H54 (cell line): ENCODE data around the gene PHKB.
"Not testable (repeated sequence)": the region's sequence is repeated elsewhere in the genome, so short reads cannot be mapped to it uniquely, and the experiment has no call there.

Experiments
- DNase-seq: peaks from one replicate; pipeline ENCODE4 v3.0.0; 2011; ENCODE audit warnings: low spot score, mixed read lengths; ENCODE audit not compliant: insufficient read length
- FAIRE-seq: peaks from 3 replicates; lab custom pipeline; 2011; peaks lifted over from hg19 to GRCh38; lab: Jason Lieb, UNC
- POLR2A ChIP-seq: IDR thresholded peaks from 2 replicates; pipeline ENCODE4 v1.6.1; 2011; ENCODE audit warnings: low read depth, mild to moderate bottlenecking, low read length

The PHKB gene

DNA sequence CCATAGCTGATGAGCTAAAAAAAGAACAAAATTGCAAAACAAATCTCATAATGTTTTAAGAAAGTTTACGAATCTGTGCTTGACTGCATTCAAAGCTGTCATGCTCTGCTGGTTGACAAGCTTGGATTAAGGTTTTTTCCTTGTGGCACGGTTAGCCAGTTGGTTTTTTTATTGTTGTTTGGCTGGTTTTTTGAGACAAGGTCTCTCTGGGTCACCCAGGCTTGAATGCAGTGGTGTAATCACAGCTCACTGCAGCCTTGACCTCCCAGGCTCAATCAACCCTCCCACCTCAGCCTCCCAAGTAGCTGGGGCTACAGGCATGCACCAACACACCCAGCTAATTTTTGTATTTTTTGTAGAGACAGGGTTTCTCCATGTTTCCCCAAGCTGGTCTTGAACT, 45.7 kb downstream of the PHKB start:
- TF ChIP-seq POLR2A, result no peak
- FAIRE-seq, result no peak
- DNase-seq, result no peak

DNA sequence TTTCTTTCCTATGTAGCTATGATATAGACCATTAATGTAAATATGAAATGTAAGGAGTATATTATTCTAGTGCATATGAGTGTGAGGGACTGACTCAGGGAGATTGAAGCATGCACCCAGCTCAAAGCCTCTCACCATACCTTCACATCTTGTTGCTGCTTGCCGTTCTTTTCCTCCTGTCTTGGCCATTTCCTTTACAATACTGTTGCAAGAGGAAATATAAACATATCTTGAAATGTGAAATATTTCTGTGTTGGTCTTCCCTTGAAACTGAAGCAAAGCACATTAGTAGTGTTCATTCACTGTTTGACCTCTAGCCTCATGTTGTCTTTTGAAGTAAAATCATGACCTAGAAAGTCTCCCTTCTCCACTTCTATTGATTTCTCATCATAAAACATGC, 46.6 kb downstream of the PHKB start:
- FAIRE-seq (no peak), DNase-seq (no peak)
- TF ChIP-seq POLR2A, result no peak

DNA sequence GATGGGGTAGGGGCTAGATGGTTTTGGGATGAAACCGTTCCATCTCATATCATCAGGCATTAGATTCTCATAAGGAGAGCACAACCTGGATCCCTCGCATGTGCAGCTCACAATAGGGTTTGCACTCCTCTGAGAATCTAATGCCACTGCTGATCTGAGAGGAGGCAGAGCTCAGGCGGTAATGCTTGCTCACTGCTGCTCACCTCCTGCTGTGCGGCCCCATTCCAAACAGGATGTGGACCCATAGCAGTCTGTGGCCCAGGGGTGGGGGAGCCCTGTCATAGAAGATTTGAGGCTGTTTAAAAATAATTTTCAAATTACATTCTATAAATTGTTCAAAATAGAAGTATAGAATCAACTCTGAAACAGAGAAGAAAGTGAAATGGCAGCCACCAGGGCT, 50.8 kb downstream of the PHKB start:
- FAIRE-seq (peak; percentile 78), DNase-seq (no peak)
- no peak for TF ChIP-seq POLR2A

DNA sequence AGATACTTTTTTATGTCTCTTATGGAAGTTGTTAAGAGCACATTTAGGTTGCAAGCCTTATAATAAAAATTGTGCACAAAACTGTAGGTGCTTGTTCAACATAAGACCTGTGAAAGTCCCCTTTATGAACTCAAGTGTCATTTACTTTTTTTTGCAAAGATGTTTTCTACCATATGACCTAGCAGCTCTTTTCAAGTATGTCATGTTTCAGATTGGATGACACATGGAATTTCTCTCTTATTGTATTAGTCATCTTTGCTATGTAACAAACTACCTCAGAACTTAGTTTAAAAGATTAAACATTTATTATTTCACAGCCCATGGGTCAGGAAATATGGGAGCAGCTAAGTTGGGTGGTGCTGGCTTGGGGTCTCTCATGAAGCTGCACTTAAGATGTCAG, 57.9 kb downstream of the PHKB start:
- DNase-seq (no peak), FAIRE-seq (no peak)
- TF ChIP-seq POLR2A, result no peak

DNA sequence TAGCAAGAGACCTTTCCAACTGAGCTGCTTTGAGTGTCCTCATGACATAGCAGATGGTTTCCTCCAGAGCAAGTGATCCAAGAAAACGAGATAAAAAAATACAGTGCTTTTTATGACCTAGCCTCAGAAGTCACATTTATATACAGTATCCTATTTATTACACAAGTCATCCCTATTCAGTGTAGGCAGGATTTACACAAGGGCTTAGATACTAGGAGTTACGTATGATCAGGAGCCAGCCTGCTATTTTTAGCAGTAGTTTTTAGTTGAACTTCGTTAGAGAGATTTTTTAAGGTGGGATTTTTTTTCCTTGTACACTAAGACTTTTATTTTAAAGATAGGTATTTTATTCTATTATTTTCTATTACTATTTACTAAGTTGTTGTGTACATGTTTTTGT, 58.4 kb downstream of the PHKB start:
- no peak for DNase-seq
- FAIRE-seq, result no peak
- no peak for TF ChIP-seq POLR2A

DNA sequence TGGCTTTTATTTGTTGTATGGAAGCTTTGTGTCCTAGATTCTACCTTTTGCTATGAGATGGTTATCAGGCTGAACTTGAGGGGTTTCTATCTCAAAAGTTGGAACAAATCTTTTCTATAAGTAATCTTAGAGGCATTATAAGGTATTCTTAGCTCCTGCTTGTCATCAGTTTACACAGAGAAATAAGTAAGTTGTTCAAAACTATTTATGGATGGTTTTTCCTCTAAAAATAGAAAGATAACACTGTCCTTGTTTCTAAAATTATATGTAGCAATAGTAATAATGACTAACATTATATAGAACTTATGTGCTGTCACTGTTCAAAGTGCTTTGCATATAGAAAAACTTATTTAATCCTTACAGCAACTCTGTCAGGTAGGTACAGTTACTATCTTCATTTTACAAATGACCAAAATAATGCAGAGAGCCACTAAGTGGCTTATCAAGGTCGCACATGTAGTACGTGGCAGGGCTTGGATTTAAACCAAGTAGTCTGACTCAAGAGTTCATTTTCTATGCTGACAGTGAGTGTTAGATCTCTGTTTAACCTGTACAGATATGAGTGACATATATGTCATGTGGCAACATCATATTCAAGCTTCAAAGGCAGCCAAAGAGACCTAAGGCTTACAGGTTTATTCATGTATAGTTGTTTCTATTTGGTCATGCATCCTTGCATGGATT, 59.0 kb downstream of the PHKB start:
- TF ChIP-seq POLR2A, result no peak

DNA sequence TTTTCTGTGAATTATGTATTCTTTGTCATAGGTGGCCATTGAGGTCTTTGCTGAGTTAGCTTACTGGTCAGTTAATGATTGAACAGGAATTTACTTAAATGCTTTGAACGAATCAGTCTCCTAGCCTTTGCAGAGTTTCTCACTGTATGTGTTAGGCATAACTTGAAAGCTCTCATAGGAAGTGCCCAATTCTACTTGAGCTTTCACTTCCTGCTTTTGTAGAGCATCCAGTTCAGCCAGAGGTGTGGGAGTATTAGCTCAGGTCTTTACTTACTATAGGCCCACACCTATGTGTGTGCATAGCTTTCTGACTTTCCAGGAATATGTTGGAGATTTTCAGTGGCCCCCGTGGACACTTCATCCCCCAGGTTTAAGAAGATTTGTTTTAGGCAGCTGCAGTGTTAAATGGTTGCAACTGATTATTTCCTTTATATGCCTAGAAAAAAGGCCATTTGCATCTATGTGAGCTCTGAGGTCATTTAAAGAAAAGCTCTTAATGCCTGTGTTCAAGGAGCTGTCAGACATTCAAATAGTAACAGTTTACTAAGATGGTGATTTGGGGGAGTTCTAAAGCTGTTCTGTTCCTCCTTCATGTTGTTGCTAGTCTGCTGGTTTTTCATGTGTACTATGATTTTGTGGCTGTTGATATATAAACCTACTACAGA, 62.3 kb downstream of the PHKB start:
- DNase-seq (no peak), FAIRE-seq (peak; percentile 53)
- TF ChIP-seq POLR2A, result no peak

More for the DNA sequence above, 59.0 kb downstream of the PHKB start:
- DNase-seq, result no peak
- FAIRE-seq, result no peak

DNA sequence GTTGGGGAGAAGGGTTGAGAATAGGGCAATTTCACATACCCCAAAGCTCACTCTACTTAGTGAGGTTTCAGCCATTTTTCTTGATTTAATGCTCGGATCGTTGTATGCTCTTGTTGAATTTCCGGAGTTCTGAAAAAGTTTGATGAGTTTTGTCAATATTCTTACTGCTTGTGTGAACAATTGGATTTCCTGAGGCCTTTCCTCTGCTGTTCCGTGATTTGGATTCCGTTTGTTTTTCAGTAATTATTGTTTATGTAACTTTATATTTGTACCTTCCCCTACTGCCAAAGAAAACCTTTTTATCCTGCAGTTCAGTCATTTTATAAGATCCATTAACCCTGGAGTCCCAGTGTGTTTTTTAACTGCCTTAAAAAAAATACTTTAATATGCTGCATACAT, 62.9 kb downstream of the PHKB start:
- TF ChIP-seq POLR2A, result no peak
- FAIRE-seq (no peak), DNase-seq (no peak)

DNA sequence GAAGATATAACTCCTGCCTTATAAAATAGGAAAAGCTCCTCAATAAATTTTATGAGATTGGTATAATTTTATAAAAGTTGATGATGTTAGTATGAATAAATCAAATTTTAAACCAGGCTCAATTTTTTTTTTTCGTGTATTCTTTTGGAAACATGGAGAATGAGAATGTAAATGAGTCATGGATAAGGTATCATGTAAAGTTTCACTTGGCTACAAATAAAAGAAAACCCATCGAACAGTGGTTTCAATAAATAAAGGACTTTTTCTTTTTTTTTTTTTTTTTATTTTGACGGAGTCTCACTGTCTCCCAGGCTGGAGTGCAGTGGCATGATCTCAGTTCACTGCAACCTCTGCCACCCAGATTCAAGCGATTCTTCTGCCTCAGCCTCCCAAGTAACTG, 67.3 kb downstream of the PHKB start:
- FAIRE-seq (no peak), DNase-seq (no peak)
- TF ChIP-seq POLR2A, result no peak

DNA sequence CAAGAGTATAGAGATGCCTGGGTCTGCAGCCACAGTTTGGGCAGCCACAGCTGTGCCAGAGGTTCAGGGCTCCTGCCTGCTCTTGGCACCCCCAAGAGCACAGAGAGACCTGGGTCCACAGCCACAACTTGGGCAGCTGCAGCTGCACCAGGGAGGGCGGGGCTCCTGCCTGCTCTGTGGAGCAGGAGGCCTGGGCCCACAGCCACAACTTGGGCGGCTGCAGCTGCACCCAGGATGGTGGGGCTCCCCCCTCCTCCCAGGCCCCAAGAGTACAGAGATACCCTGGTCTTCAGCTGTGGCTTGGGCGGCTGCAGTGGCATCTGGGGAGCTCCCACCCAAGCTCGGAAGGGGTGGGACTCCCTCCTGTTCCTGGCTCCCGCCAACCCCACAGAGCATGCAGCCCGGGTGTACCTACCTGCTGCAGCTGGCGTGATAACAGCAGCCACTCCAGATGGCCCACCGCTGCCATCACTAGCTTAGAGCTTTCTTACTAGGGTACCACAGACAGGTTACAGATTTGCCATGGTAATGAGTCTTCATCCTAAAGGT, 72.7 kb downstream of the PHKB start:
- DNase-seq, result no peak
- no peak for FAIRE-seq
- TF ChIP-seq POLR2A, result no peak

DNA sequence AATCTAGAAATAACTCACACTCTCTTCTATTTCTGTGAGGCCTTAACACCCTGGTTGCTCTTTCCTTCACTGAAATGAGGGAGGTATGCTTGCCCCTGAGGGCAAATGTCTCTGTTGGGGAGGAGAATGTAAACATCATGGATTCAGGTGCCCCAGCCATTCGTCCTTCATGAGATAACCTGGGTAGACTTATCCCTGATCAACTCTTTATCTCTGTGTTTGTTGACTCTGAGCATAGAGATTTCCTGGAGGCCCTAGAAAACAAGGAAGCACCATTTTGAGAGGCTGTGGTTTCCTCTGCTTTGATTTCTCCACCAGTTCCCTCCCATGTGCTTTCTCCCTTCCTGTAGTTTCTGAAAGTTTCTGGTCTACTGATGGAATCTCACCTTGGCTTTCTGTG, 77.3 kb downstream of the PHKB start:
- no peak for FAIRE-seq
- DNase-seq, result no peak

DNA sequence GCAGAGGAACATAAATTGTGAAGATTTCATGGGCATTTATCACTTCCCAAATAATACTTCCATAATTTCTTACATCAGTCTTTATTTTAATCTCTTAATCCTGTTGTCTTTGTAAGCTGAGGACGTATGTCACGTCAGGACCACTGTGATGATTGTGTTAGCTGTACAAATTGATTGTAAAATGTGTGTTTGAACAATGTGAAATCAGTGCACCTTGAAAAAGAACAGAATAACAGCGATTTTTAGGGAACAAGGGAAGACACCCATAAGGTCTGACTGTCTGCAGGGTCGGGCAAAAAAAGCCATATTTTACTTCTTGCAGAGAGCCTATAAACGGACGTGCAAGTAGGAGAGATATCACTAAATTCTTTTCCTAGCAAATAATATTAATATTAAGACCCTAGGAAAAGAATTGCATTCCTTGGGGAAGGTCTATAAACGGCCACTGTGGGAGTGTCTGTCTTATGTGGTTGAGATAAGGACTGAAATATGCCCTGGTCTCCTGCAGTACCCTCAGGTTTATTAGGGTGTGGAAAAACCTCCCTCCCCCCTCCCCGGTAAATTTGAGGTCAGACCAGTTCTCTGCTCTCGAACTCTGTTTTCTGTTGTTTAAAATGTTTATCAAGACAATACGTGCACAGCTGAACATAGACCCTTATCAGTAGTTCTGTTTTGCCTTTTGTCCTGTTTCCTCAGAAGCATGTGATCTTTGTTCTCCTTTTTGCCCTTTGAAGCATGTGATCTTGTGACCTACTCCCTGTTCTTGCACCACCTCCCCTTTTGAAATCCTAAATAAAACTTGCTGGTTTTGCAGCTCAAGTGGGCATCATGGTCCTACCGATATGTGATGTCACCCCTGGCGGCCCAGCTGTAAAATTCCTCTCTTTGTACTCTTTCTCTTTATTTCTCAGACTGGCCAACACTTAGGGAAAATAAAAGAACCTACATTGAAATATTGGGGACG, 78.9 kb downstream of the PHKB start:
- FAIRE-seq, DNase-seq: not testable (repeated sequence)

More for the DNA sequence above, 77.3 kb downstream of the PHKB start:
- TF ChIP-seq POLR2A, result no peak

DNA sequence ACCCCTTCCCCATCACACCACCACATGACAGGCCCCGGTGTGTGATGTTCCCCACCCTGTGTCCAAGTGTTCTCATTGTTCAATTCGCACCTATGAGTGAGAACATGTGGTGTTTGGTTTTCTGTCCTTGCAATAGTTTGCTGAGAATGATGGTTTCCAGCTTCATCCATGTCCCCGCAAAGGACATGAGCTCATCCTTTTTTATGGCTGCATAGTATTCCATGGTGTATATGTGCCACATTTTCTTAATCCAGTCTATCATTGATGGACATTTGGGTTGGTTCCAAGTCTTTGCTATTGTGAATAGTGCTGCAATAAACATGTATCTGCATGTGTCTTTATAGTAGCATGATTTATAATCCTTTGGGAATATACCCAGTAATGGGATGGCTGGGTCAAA, 80.0 kb downstream of the PHKB start:
- FAIRE-seq, DNase-seq: not testable (repeated sequence)

DNA sequence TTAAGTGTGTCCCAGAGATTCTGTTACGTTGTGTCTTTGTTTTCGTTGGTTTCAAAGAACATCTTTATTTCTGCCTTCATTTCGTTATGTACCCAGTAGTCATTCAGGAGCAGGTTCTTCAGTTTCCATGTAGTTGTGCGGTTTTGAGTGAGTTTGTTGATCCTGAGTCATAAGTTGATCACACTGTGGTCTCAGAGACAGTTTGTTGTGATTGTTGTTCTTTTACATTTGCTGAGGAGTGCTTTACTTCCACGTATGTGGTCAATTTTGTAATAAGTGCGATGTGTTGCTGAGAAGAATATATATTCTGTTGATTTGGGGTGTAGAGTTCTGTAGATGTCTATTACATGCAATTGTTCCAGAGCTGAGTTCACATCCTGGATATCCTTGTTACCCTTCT, 83.1 kb downstream of the PHKB start:
- not testable (repeated sequence) for FAIRE-seq, DNase-seq

DNA sequence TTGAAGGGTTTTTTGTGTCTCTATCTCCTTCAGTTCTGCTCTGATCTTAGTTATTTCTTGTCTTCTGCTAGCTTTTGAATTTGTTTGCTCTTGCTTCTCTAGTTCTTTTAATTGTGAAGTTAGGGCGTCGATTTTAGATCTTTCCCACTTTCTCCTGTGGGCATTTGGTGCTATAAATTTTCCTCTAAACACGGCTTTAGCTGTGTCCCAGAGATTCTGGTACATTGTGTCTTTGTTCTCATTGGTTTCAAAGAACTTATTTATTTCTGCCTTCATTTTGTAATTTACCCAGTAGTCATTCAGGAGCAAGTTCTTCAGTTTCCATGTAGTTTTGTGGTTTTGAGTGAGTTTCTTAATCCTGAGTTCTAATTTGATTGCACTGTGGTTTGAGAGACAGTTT, 90.1 kb downstream of the PHKB start:
- not testable (repeated sequence) for FAIRE-seq, DNase-seq

DNA sequence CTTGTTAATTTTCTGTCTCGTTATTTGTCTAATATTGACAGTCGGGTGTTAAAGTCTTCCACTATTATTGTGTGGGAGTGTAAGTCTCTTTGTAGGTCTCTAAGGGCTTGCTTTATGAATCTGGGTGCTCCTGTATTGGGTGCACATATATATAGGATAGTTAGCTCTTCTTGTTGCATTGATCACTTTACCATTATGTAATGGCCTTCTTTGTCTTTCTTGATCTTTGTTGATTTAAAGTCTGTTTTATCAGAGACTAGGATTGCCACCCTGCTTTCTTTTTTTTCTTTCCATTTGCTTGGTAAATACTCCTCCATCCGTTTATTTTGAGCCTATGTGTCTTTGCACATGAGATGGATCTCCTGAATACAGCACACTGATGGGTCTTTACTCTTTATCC, 90.6 kb downstream of the PHKB start:
- FAIRE-seq, result peak; percentile 11
- not testable (repeated sequence) for DNase-seq
